Gastroesophageal sphincter (tissue), 3 donors: ENCODE results near the gene DOCK9.

Experiments
- CTCF ChIP-seq, 4 experiments: fragments of 200-600 bp in 2 of 4; fragments of 450-650 bp in 2 of 4; sonication (generic) in 1 of 4; IDR thresholded peaks; one replicate each; pipeline ENCODE4 v1.5.1; 2017 to 2019; ENCODE audit warnings: antibody characterized with exemption in 4 of 4, mild to moderate bottlenecking in 2 of 4, moderate library complexity in 2 of 4
- POLR2A ChIP-seq, 2 donors: fragments of 450-650 bp; IDR thresholded peaks; one replicate each; pipeline ENCODE4 v1.6.1; 2017; ENCODE audit warnings: antibody characterized with exemption in 2 of 2, mild to moderate bottlenecking in 2 of 2, moderate library complexity in 1 of 2

- no peak for TF ChIP-seq CTCF (IDR thresholded peaks at IDR 0.05)
- no peak for TF ChIP-seq POLR2A (IDR thresholded peaks at IDR 0.05)
Measured at GRCh38 chr13:99007414-99007986, 29.6 kb upstream of the DOCK9 start.
